Measurements from ENCODE around the gene SLC17A9.

DNA sequence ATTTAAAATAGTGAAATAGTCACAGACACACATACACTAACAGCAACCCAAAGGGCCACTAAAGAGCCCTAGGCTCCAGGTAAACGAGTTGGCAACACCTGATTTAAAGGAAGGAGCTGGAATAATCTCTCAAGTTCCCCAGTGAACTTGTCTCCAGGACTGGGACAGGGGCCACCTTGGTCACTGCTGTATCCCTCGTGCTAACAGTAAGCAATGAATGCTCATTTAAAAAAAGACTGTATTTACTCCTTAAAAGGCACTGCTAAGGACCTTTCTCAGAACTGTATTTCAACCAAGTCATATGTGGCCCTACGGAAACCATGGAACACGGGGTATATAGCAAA, 27.5 kb upstream of the SLC17A9 start:
- no peak for TF ChIP-seq EZH2 (IDR thresholded peaks at IDR 0.05)
- no peak for TF ChIP-seq POLR2AphosphoS5 (IDR thresholded peaks at IDR 0.05; ENCODE audit: borderline replicate concordance, low read depth, low read length)

Data from SK-N-MC (cell line).